Natural killer cell treated with Interleukin-12 subunit alpha and Interleukin-12 subunit beta and Interleukin-15 and Interleukin-18, amount 100 ng/mL, for 72 hours (primary cell): ENCODE measurements around the gene GLIS2. TPM values are rescaled to one million over a fixed set of nuclear protein-coding genes. Genes with fewer than 3 reads are reported as not detected.
A peak's percentile ranks its signal among the peaks of the same experiment; 100 is the strongest.

Experiments
- ATAC-seq, 2 donors: fragments of 150-1000 bp; cut with Tn5 transposase in 1 of 2; sonication (Bioruptor Pico), chemical (Tn5 transposase) in 1 of 2; 2 replicates each; pipeline ENCODE4 v1.10.0; 2021
- DNase-seq: peaks from one replicate; pipeline ENCODE4 v3.0.0; 2022; ENCODE audit warnings: low spot score
- H3K27ac Mint-ChIP-seq, 2 donors: 1 replicate in 1 of 2; 2 replicates in 1 of 2; pipeline ENCODE4 v1.8.0; 2022; ENCODE audit warnings: mixed read lengths in 2 of 2, mild to moderate bottlenecking in 1 of 2, moderate library complexity in 1 of 2
- H3K27me3 Mint-ChIP-seq, 2 donors: 1 replicate in 1 of 2; 2 replicates in 1 of 2; pipeline ENCODE4 v1.8.0; 2022; ENCODE audit warnings: mixed read lengths in 2 of 2
- H3K36me3 Mint-ChIP-seq: one replicate; pipeline ENCODE4 v1.8.0; 2022; ENCODE audit warnings: mixed read lengths
- H3K4me1 Mint-ChIP-seq, 2 donors: 1 replicate in 1 of 2; 2 replicates in 1 of 2; pipeline ENCODE4 v1.8.0; 2022; ENCODE audit warnings: low read depth in 2 of 2, mixed read lengths in 2 of 2, mild to moderate bottlenecking in 1 of 2
- H3K4me3 Mint-ChIP-seq: one replicate; pipeline ENCODE4 v1.8.0; 2022; ENCODE audit warnings: mixed read lengths
- H3K9me3 Mint-ChIP-seq: 2 replicates; pipeline ENCODE4 v1.8.0; 2022; ENCODE audit warnings: mixed read lengths
- total RNA-seq, 2 donors: library from RNA; stranded (reverse); gene quantifications; one replicate each; pipeline ENCODE4 v1.2.3, GENCODE V29; 2022

Gene GLIS2
- total RNA-seq, 2 donors from 2014 or later = 0.31 to 0.43 TPM

DNA sequence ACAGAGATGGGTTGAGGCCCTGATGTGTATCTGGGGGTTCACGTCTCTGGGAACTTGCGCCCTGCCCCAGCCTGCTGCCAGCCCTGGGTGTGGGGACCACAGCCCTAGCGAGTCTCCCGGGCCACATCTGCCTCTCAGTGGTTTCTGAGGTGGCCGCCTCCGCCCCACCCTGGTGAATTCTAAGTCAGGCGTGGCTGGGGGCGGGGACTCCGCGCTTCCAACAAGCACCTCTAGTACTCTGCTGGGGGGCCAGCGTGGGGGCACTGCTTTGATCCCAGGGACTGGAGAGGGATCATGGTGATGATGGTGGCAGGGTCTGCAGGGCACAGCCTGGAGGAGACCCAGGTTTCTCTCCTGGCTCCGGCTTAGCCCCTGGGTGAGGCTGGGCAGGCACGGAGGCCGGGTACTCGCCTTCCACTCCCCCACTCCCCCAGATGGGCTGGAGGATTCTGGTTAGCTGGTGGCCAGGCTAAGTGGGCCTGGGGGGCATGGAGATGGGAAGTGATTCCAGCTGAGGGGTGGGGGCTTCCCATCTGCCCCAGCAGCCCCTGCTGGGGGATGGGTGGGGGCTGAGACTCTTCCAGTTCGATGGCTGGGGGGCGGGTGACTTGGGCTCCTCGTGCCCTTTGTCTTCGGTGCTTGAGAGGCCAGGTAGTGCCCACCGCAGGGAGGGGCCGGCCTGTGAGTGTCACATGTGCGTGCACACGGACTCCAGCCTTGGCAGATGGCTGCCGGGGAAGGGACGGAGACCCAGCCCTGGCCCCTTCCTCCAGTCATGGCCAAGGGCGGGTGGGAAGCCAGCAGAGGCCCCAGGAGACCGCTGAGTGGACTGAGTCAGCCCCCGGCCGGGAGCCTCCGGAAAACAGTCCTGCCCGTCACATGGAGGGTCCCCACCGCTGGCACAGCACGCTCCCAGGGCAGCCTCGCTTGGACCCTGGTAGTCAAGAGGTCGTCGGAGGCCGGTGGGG, 3.9 kb downstream of the GLIS2 start:
- no peaks in the 10 kb centered on the region for H3K9me3 Mint-ChIP-seq
- H3K4me3 Mint-ChIP-seq = no peak overlapping the region
- H3K27me3 Mint-ChIP-seq = peaks cover 3% of the 10 kb centered on the region in 2 donors
- H3K27ac Mint-ChIP-seq = no peak overlapping the region
- no peak for DNase-seq
- ATAC-seq = peak in 1 of 2 donors; percentile 50
- peaks cover under 1% of the 10 kb centered on the region for H3K36me3 Mint-ChIP-seq
- peaks cover 2 to 6% of the 10 kb centered on the region in 2 donors for H3K4me1 Mint-ChIP-seq

- DNase-seq = no peak
- Mint-ChIP-seq H3K27ac (no peak overlapping the region), H3K4me3 (no peak overlapping the region), H3K36me3 (no peaks in the 10 kb centered on the region), H3K9me3 (no peaks in the 10 kb centered on the region), H3K4me1 (peaks cover 0 to 3% of the 10 kb centered on the region in 2 donors), H3K27me3 (no peaks in the 10 kb centered on the region)
- ATAC-seq = no peak
Observed at GRCh38 chr16:4320571-4321137, 4.8 kb downstream of the GLIS2 start.

DNA sequence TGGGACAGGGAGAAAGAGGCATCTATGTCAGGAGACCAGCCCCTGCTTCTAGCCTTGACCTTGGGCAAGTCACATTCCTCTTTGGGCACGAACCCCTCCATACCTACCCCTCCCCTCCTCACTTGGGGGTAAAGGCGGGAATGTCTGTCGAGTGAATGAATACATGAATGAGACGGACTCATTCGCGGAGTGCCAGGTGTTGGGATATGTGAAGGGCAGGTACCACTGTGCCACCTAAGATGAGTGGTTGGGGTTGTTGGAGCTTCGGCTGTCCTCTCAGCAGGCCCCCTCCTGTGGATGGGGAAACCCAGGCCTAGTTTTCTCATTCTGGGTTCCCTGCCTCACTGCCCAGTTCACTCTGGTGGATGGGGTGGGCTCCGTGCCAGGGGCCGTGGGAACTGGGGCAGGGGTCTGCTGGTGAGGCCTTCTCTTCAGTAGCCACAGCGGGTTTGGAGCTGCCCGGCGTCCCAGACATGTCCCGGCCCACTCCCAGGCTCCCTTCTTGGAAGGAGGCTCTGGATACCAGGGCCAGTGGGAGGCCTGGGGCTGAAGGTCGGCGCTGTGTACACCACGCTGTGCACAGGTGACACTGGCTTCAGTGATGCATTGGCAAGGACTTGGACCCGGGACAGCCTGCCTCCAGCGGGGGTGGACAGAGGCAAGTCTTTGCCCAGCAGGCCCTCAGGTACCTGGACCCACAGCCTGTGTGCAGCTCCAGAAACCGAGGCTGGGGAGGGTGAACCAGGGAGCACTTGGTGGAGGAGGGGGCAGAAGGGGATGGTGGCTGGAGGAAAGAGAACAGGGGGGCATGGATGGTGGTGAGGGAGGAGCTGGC, 5.6 kb downstream of the GLIS2 start:
- H3K9me3 Mint-ChIP-seq = no peaks in the 10 kb centered on the region
- H3K4me1 Mint-ChIP-seq = peaks cover 0 to 3% of the 10 kb centered on the region in 2 donors
- H3K4me3 Mint-ChIP-seq = no peak overlapping the region
- H3K36me3 Mint-ChIP-seq = no peaks in the 10 kb centered on the region
- H3K27me3 Mint-ChIP-seq = no peaks in the 10 kb centered on the region
- DNase-seq (no peak), ATAC-seq (no peak)
- no peak overlapping the region for H3K27ac Mint-ChIP-seq

GRCh38 chr16:4322121-4323052, 6.5 kb downstream of the GLIS2 start:
- Mint-ChIP-seq H3K36me3 (no peaks in the 10 kb centered on the region), H3K27me3 (no peaks in the 10 kb centered on the region), H3K4me3 (no peak overlapping the region), H3K9me3 (no peaks in the 10 kb centered on the region), H3K4me1 (peaks cover 0 to 3% of the 10 kb centered on the region in 2 donors), H3K27ac (no peak overlapping the region)
- ATAC-seq = peak in 1 of 2 donors; percentile 5
- DNase-seq = no peak

DNA sequence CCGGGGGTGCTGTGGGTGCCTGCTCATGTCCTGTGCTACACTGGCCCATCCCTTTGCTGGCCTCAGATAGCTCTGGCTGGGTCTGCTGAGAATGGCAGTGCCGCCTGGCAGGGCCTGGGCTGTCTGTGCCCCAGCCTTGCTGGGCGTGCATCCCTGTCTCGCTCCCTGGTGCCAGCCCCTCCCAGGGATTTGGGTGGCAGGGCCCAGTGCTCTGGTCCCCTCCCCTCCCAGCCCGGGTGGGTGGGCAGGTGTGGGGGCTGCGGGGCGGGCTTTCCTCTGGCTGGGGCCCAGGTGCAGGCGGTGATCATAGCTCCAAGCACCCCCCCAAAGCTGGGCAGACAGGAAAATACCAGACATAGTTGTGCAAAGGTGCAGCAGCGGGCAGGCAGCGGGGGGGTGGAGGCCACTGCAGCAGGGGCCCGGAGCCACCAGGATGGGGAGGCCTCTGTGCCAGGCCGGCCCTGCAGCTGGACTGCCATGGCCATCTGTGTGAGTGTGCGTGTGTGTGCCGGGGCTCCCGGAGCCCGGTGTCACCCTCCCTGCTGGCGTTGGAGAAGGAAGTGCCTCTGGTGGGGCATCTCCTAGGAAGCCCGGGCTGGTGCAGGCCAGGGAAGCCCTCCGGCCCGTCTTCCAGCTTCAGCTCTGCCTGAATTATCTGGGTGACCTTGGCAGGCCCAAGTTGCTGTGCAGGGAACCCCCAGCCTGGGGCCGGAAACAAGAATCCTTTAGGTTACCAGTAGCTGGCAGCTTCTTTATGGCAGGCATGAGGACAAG, 7.4 kb downstream of the GLIS2 start:
- H3K4me1 Mint-ChIP-seq = peaks cover 0 to 3% of the 10 kb centered on the region in 2 donors
- no peak overlapping the region for H3K4me3 Mint-ChIP-seq
- no peaks in the 10 kb centered on the region for H3K36me3 Mint-ChIP-seq
- H3K27ac Mint-ChIP-seq = no peak overlapping the region
- no peak for DNase-seq
- H3K9me3 Mint-ChIP-seq = no peaks in the 10 kb centered on the region
- no peak for ATAC-seq
- H3K27me3 Mint-ChIP-seq = no peaks in the 10 kb centered on the region

- ATAC-seq = no peak
- H3K36me3 Mint-ChIP-seq = no peaks in the 10 kb centered on the region
- no peak overlapping the region for H3K4me3 Mint-ChIP-seq
Observed at GRCh38 chr16:4323845-4324488, 8.1 kb downstream of the GLIS2 start.

DNA sequence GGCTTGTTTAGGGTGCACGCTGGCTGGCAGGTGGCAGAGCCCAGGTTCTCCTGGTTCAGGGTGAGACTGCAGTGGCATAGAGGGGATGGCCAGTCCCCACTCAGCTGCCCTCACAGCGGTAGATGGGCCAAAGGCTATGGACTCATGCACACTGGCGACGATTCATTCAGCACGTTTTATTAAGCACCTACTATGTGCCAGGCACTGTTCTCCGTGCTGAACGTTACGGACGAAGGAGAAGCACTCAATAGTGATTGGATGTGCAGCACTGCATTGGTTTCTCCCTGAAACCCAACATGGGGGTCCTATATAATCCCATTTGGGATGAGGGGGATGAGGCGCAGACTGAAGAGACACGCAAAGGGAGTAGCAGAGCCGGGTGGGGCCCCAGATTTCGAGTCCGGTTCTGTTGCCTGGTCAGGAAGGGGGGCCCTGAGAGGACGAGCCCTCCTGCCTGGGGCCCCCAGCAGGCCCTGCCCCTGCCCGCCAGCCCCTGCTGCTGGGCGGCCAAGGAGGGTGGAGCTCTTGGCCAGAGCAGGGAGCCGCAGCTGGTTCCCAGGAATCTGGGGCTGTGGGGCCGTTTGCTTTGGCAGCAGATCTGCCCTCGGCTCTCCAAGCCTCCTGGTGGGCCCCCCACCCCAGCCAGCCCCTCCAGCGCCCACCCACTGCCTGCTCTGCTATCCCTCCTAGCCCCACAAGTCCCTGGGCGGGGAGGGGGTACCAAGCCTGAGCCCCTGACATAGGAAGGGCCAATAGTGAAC, 8.8 kb downstream of the GLIS2 start:
- DNase-seq = no peak

More at GRCh38 chr16:4323845-4324488, 8.1 kb downstream of the GLIS2 start:
- no peak overlapping the region for H3K27ac Mint-ChIP-seq
- H3K4me1 Mint-ChIP-seq = peaks cover 0 to 3% of the 10 kb centered on the region in 2 donors
- no peak for DNase-seq
- H3K27me3 Mint-ChIP-seq = no peaks in the 10 kb centered on the region
- no peaks in the 10 kb centered on the region for H3K9me3 Mint-ChIP-seq

GRCh38 chr16:4325253-4325758, 9.4 kb downstream of the GLIS2 start:
- H3K27ac Mint-ChIP-seq = no peak overlapping the region
- H3K27me3 Mint-ChIP-seq = no peaks in the 10 kb centered on the region
- DNase-seq (no peak), ATAC-seq (no peak)
- no peak overlapping the region for H3K4me3 Mint-ChIP-seq
- H3K36me3 Mint-ChIP-seq = no peaks in the 10 kb centered on the region
- H3K9me3 Mint-ChIP-seq = no peaks in the 10 kb centered on the region
- H3K4me1 Mint-ChIP-seq = peaks cover 0 to 2% of the 10 kb centered on the region in 2 donors

More for the DNA sequence above, 8.8 kb downstream of the GLIS2 start:
- H3K27ac Mint-ChIP-seq = no peak overlapping the region
- peaks cover 0 to under 1% of the 10 kb centered on the region in 2 donors for H3K4me1 Mint-ChIP-seq
- no peak for ATAC-seq
- no peaks in the 10 kb centered on the region for H3K27me3 Mint-ChIP-seq
- H3K4me3 Mint-ChIP-seq = no peak overlapping the region
- H3K36me3 Mint-ChIP-seq = no peaks in the 10 kb centered on the region
- no peaks in the 10 kb centered on the region for H3K9me3 Mint-ChIP-seq

DNA sequence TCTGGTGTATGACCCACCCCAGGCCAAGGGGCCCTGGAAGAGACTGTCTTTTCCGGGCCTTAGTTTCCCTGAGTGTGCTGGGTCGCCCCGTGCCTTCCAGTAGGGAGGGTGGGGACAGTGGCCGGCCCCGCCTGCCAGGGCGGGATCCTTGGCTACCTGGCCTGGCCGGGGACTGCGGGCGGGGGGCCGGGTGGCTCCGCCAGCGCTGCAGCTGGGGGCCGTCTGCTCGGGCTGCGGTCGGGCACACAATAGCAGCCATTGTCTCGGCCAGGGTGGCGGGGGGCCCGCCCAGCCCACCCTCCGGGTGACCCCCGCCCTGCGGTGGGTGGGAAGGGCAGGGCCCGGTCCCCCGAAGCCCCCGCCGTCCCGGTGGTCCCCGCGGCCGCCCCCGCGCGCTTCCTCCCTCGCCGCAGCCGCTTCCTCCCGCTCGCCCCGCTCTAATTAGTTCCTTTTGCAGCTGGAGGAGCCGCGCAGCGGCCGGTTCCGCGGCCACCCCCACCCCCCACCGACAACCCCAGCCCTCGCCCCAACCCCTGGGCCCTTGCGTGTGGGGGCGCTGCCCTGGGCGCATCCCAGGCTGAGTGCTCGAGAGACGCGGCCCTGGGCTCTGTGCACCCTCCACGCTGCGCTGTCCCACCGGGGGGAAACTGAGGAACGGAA, 11.6 kb downstream of the GLIS2 start:
- Mint-ChIP-seq H3K27me3 (no peaks in the 10 kb centered on the region), H3K4me1 (peaks cover 0 to 2% of the 10 kb centered on the region in 2 donors), H3K4me3 (no peak overlapping the region), H3K36me3 (no peaks in the 10 kb centered on the region), H3K9me3 (no peaks in the 10 kb centered on the region), H3K27ac (no peak overlapping the region)
- DNase-seq (no peak), ATAC-seq (peak in 1 of 2 donors; percentile 5)

- Mint-ChIP-seq H3K4me1 (peaks cover 0 to 2% of the 10 kb centered on the region in 2 donors), H3K9me3 (no peaks in the 10 kb centered on the region), H3K4me3 (no peak overlapping the region), H3K36me3 (no peaks in the 10 kb centered on the region), H3K27me3 (no peaks in the 10 kb centered on the region), H3K27ac (no peak overlapping the region)
- DNase-seq (no peak), ATAC-seq (peak; percentile 47 to 50)
Observed at GRCh38 chr16:4328046-4328781, 12.3 kb downstream of the GLIS2 start.
